ENCODE data around the gene HOXC5.

- TF ChIP-seq EZH2 (IDR thresholded peaks at IDR 0.05; ENCODE audit: low read depth): no peak
- no peak for TF ChIP-seq CTCF (conservative IDR thresholded peaks at IDR 0.05)
These were observed 23.3 kb downstream of the HOXC5 start for GRCh38 chr12:54056110-54056509.
